Embryonic facial prominence (tissue), 1 donor: ENCODE measurements around the gene ZNF749.

Experiments
- DNase-seq: peaks from one replicate; pipeline ENCODE4 v3.0.0-alpha.2; 2016; ENCODE audit errors: extremely low spot score

Gene ZNF749

GRCh38 chr19:57435062-57435978 is at the start of gene ZNF749:
ZNF749 (plus strand) TSS chr19:57435325; CDS start chr19:57435579, 254 bp downstream.
- DNase-seq: peak; percentile 96

GRCh38 chr19:57389194-57389729 is 45.9 kb upstream of the ZNF749 start:
- DNase-seq: no peak

- DNase-seq: peak; percentile 97
Measured at GRCh38 chr19:57389730-57390598, 45.2 kb upstream of the ZNF749 start, which contains the start of gene ZNF548. ZNF548 (plus strand) TSS chr19:57389854; CDS start chr19:57390100, 246 bp downstream.

GRCh38 chr19:57395710-57396109 is 39.4 kb upstream of the ZNF749 start:
- DNase-seq: no peak

GRCh38 chr19:57398868-57399267 is 36.3 kb upstream of the ZNF749 start:
- no peak for DNase-seq

- DNase-seq: no peak
Measured at GRCh38 chr19:57403737-57404563, 31.2 kb upstream of the ZNF749 start.

GRCh38 chr19:57406516-57407123 is 28.5 kb upstream of the ZNF749 start:
- no peak for DNase-seq

- DNase-seq: peak; percentile 87
Measured at GRCh38 chr19:57410877-57411671, 24.1 kb upstream of the ZNF749 start, which contains the start of gene ZNF17. ZNF17 (plus strand) TSS chr19:57411161; CDS start chr19:57413616, 2,455 bp downstream.

- DNase-seq: no peak
Measured at GRCh38 chr19:57419439-57419838, 15.7 kb upstream of the ZNF749 start.

- DNase-seq: no peak
Measured at GRCh38 chr19:57421037-57421436, 14.1 kb upstream of the ZNF749 start.

GRCh38 chr19:57434386-57435061 is 601 bp upstream of the ZNF749 start:
- no peak for DNase-seq

GRCh38 chr19:57436417-57436816 is 1.3 kb downstream of the ZNF749 start:
- DNase-seq: no peak

GRCh38 chr19:57437931-57438330 is 2.8 kb downstream of the ZNF749 start:
- DNase-seq: no peak

- no peak for DNase-seq
Measured at GRCh38 chr19:57438925-57439324, 3.8 kb downstream of the ZNF749 start.

GRCh38 chr19:57441979-57442752 is 7.0 kb downstream of the ZNF749 start:
- DNase-seq: no peak

GRCh38 chr19:57443121-57443696 is 8.1 kb downstream of the ZNF749 start:
- no peak for DNase-seq

GRCh38 chr19:57452307-57452706 is 17.2 kb downstream of the ZNF749 start:
- no peak for DNase-seq
